HTR-8/SVneo (cell line): ENCODE measurements around the gene CNTN3.

ENCODE experiments used
- DNase-seq: peaks from one replicate; pipeline ENCODE4 v3.0.0; 2011; ENCODE audit warnings: low spot score, mixed read lengths; ENCODE audit not compliant: insufficient read length
- FAIRE-seq: peaks from 2 replicates; lab custom pipeline; 2011; peaks lifted over from hg19 to GRCh38; lab: Jason Lieb, UNC

The CNTN3 gene

DNA sequence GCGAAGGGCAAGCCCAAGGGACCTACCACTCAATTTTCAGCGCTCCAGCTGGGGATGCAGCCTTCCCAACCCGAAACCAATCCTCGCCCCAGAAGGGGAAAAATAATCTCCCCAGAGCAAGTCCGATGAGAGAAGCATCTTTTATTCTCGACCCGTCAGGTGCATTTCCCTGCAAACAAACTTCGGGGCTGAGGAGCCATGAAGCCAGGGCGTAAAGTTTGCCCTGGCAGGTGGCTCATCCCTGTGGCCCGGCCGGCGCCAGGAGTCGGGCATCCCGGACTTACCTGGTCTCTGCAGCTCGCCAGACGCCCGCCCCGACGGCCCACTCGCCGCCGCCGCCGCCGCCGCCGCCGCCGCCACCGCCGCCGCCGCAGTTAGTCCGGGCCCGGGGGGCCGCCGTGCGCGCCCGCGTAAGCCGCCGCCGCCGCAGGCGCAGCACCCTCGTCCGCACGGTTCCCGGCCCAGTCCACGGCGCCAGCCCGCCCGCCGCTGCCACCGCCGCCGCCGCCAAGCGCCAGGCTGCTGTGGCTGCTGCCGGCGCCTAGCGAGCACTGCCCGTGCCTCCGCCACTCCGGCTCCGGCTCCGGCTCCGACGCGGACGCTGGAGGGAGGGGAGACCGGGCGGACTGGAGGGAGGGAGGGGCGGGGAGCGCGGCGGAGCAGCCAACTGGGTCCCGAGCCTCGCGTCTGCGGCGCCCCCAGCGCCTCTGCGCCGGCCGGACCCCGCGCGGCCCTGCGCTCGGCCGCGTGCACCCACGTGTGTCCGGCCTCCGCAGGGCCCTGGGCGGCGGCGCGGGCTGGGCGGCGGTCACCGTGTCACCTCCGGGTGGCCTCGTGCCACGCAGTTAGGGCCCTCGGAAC is at the start of gene CNTN3:
Gene CNTN3, minus strand, starts transcription at position 553 of the 861 bp plus-strand sequence. CDS start 93,547 bp downstream, outside the sequence.
- DNase-seq, result no peak
- no peak for FAIRE-seq

DNA sequence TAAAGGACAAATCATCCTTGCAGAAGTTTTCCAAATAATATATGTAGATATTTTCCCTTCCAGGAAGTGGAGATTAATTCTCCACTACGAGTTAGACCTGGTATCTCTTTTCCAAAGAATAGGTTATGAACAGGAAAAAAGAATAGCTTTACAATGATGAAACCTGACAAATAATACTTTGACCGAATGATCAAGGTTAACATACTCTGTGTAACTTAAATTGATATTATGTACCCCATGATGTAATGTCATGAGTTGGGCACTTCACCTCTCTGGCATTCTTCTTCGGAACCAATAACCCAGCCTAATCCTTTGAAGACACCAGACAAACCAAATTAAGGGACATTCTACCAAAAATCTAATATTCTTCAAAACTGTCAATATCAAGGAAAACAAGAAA is 48.7 kb upstream of the CNTN3 start:
- FAIRE-seq (no peak), DNase-seq (no peak)

DNA sequence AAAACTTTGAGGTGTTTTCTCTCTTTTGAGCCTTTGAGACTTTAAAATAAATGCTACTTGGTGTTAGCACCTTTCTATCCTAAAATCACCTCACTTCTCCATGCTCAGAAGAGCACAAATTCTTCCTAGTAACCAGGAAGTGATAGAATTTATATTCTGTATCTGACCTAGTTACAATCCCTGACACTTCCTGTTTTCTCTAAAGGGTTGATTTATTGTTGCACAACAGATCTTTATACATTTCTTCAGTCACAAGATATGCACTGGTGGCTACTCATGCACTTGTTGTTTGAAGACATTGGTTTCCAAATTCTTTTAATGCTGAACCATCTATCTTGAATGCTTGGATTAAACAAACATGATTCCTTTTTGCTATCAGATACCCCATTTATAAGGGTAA is 47.2 kb upstream of the CNTN3 start:
- no peak for DNase-seq
- no peak for FAIRE-seq

DNA sequence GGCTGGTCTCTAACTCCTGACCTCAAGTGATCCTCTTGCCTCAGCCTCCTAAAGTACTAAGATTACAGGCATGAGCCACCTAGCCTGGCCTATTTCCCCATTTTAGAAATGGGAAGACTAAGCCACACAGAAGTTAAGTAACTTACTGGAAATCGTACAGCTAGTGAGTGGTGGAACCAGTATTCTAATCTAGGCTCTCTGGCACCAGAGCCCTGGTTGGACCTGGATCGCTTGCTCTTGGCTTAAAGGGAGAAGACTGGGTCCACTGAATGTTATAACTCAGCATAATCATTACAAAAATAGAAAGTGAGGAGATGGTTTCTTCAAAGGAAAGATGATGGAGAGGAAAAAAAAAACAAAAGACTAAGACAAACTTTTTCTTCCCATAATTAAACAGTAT is 37.4 kb upstream of the CNTN3 start:
- FAIRE-seq (no peak), DNase-seq (no peak)

DNA sequence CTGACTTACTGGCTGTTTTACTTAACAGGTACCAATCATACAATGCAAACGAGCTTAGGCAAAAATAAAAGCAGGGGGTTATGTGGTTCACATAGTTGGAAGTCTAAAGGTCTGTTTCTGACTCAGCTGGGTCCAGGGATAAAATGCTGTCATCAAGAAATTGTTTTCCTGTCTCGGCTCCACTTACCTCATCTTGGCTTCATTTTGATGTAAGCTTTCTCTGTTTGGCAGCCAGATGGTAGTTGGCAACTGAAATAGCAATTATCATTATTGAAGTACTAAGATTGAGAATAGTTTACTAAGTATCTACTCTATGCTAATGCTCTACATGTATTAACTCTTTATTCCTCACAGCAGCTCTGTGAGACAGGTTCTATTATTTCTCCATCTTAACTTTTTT is 36.8 kb upstream of the CNTN3 start:
- FAIRE-seq (no peak), DNase-seq (no peak)

DNA sequence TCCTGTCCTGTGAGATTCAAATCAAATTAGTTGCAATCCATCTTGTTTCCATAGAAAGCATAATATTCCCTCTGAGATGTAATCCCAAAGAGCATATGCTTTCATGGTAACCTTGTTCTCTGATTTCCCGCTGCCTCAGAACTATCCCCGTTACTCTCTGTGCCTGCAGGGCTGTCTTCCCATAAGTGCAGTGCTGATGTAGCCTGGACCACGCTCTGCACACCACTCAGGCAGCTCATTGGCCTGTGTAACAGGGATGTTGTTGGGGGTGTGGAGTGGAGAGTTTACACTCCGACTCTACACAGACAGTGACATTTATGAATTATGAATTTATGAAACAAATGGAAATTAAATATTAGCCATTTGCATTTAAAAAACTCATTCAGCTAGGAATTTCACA is 33.6 kb upstream of the CNTN3 start:
- no peak for FAIRE-seq
- no peak for DNase-seq

DNA sequence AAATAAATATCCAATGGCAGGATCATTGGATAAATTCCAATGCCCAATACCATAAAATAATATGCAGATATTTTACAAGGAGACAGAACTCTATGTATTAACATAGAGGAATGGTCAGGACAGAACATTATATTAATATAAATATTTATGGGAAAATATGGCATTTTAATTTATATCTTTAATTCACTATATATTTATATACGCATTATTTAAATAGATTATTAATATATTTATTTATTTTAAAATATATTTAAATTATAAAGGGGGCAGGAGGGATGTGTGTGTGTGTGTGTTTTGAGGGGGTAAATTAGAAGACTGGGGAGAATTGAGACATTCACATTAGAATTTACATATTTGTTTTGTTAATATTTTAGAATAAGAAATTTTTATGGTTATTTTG is 31.6 kb upstream of the CNTN3 start:
- FAIRE-seq (no peak), DNase-seq (no peak)

DNA sequence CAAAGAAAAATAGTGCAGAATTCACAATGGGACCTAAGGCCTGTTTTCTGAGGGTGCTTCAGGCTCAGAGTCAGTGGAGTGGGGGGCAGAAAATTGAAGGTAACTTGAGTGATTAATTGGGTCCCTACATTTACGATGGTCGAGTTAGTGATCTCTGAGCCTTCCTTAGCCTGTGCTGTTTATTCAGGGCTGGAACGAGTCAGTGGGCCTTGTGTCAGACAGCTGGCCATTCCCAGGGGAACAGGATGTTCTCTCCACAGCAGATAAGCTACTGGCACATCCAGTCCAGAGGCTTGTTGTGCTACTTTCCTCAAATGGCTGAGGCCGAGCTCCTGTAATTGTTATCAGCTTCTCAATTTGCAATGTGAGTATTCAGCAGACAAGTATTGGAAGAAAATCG is 29.2 kb upstream of the CNTN3 start:
- no peak for DNase-seq
- no peak for FAIRE-seq

DNA sequence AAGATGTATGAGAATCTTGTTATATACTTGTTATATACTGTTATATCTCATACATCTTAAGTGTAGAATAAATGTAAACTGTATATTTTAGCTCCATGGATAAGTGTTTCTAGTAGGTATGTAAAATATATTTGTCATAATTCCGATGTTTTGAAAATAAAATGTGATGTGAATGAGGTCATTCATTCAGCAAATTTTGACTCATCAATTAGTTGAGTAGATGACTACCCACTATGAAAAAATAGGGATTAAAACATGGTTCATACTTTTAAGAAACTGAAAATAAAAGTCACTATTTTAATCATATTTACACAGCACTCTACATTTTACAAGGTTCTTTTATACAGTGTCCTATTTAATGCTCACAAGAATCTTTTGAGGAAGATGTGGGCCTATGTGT is 28.4 kb upstream of the CNTN3 start:
- DNase-seq (no peak), FAIRE-seq (no peak)

DNA sequence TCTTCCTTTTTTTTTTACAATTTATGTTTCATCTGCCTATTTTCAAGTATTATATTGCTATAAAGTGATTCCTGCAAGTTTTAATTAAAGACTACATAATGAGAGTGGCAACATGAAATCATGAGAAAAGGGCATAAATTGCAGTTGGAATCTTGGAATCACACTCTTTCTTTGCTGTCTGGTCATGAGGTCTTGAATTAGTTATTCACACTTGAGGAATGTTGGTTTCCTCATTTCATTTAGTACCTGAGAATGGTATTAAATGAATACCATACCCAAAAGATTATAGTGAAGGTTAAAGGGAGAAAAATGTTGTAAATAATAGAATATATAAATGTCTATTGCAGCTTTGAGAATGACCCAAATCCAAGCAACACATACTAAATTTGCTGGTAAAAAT is 25.8 kb upstream of the CNTN3 start:
- FAIRE-seq, result no peak
- DNase-seq, result no peak

DNA sequence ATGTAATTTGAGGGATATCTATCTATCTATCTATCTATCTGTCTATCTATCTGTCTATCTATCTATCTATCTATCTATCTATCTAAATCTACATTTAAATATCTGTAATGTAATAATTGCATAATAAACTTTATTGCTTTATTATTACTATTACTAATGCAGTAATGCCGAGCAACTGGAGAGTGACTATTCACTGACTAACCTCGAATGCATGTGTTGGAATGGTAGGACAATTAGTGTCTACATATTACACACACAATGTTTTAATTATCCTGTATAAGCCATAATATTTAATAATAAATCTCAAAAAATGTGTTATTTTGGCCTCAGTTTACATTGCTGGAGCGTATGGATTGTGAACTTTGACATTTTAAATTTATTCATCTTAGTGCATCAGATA is 25.2 kb upstream of the CNTN3 start:
- DNase-seq (no peak), FAIRE-seq (no peak)

DNA sequence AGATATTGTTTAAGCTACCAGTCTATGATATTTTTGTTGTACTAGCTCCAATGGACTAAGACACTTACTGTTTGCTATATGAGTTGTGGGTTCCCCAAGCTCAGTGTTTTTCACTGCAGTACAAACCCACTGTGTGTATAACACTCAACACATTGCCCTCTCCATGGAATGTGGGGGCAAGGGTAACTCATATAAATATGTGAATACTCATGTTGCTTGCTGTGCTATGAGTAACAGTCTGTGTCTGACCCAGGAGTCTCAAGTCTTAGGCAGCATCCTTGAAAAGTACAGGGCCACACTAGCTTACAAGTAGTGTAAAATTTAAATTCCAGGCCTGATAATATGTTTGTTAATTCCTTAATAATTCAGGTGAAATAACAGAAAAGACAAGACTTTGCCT is 22.5 kb upstream of the CNTN3 start:
- no peak for FAIRE-seq
- no peak for DNase-seq

DNA sequence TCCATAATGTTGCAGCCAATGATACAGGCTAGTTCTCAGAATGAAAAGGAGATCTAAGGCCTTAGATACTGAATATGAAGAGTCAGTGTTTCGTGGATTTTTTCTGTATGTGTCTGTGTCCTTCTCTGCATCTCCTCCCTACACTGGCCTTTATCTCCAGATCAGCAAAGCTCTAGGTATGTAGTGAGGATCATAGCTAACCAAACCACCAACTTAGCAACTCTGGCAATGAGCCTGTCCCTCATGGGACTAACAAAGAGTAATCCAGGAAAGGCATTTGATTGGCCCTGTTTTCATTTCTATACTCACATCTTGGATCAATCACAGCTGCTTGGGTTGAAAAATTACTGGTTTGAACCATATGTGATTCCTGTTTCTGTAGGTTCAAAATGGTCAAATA is 18.6 kb upstream of the CNTN3 start:
- DNase-seq (no peak), FAIRE-seq (no peak)

DNA sequence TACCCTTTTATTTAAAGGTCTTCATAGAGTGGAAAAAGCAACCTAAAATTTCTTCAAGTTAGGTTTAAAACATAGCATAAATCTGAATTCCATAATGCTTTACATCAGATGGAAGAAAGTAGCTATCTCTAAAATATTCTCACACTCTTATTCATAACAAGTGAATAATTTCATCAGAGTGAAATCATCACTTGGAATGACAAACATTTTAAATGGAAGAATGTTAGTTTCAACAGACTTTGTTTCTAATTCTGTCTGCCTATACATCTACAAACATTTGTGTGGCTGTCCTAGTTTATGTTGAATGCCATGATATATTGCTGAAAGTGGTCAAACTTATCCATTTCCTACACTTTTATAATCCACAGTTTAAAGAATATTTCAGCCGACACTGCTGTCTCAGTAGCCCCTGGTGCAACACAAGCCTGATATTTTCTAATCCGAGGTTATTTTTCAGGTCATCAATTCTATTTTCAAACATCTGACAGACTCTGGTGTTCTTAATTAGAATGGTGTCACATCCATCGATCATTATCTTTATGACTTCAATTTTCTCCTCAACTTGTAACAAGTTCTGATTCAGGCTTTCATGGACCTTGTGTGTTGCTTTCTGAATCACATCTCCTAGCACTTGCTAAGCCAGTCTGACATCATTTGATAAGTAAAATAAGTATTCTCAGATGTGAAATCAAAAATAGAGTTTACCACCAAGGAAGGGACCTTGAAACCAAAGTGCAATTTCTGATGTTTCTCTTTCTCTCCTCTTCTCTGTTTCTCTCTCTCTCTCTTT is 17.1 kb upstream of the CNTN3 start:
- no peak for DNase-seq
- no peak for FAIRE-seq

DNA sequence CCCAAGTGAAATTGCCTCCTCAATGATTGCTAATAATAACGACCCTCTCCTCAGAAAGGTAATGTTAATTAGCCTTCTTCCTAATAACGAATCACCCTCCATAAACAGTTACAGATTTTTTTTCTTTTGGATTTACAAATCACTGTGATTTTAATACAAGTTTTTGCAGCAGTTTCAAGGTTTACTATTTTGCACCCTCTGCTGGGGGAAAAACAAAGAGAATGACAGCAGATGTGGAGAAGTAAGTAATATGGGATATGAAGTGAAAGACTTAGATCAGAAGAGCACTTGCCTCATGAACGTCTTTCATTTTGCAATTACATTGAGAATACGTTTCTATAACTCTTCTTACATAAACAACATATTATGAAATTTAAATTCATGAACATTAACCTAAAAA is 16.1 kb upstream of the CNTN3 start:
- no peak for FAIRE-seq
- no peak for DNase-seq

DNA sequence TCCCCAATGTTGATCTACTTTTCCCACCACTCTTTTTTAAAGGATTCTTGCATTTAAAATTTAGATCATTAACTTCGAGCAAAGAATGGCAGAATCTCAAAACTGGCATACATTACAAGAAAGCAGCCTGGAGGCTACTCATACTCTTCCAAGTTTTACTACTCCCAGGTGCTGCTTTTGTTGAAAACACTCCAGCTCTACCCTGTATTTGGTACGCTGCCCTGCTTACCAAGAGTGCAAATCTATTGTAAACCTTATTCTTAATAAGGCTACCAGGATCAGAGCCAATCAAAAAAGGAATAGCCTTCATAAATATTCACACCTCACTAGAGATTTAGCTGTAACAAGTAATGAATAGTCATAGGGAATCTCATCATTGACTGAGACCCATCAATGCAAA is 11.6 kb upstream of the CNTN3 start:
- DNase-seq, result no peak
- no peak for FAIRE-seq

DNA sequence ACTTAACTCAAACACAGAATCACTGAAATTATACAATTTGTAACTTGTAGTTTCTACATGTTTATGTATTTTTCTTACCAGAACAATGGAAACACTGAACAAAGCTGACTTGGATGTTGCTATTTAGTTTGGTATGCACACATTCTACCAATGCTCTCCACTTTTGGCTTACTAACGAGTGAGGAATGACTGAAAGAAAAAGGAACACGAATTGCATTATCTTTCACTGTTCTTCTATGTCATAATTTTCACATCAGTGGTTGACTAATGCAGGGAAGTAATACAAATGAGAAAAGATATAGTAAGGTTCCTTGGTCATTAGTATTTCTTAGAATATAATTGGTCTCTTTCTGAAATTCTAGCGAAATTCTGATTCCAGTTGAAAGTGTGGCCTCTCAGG is 9.8 kb upstream of the CNTN3 start:
- FAIRE-seq, result no peak

DNA sequence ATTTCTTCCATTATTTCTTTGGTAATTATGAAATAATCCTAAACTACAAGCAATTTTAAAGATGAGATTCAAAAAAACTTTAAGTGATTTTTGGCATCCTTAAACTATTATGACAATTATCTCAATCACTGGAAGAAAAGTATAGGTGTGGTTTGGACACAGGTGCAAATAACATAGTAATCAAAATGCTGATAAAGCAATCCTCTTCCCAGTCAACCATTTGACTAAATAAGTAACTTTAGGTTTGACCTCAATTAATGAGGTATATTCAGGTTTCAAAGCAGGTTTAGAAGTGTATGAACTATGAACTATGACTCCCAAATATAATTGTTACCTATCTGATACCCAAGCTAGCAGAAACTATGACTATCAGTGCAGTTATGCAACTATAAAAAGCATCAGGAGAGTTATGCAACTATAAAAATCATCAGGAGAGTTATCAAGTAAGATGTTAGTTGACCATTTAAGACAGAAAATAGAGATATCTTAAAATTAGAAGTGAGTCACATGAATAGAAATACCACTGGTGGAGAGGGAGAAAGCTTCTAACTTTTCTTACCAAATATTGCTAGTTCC is 8.9 kb upstream of the CNTN3 start:
- FAIRE-seq (no peak), DNase-seq (no peak)

More for the DNA sequence above, 9.8 kb upstream of the CNTN3 start:
- DNase-seq, result no peak

DNA sequence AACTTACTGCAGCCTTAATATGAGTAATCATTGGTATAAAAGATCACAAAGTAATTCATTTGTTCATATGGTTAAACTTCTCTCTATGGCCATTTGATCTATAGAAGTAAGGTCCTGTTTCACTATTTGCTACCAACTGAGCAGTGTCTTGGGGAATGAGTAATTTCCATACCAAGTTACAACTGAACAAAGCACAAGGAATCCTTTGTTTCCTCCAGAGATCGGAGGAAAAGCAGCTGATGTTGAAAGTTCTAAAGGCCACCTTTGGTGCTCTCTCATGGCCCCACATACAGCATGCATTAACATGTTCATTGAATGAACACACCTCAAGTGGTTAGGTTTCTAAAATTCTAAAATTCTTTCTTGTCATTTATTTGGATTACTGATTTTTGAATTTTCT is 7.1 kb upstream of the CNTN3 start:
- DNase-seq, result no peak
- FAIRE-seq, result no peak

DNA sequence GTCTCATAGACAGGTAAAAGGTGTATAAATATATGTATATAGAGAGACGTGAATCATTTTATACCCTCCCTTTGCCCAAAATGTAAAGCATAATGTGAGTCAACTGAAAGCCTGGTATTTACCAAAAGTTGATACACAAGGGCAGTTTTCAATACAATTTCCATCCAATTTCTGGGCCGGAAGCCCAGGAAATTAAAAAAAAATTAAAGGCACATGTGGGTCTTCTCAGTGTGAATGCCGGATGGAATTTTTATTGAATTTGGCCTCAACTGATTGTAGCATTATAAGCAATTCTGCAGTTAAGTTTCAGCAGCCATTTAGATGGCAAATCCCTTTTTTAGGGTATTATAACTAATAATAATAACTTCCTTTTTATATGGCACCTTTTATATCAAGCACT is 3.3 kb upstream of the CNTN3 start:
- DNase-seq (no peak), FAIRE-seq (no peak)

DNA sequence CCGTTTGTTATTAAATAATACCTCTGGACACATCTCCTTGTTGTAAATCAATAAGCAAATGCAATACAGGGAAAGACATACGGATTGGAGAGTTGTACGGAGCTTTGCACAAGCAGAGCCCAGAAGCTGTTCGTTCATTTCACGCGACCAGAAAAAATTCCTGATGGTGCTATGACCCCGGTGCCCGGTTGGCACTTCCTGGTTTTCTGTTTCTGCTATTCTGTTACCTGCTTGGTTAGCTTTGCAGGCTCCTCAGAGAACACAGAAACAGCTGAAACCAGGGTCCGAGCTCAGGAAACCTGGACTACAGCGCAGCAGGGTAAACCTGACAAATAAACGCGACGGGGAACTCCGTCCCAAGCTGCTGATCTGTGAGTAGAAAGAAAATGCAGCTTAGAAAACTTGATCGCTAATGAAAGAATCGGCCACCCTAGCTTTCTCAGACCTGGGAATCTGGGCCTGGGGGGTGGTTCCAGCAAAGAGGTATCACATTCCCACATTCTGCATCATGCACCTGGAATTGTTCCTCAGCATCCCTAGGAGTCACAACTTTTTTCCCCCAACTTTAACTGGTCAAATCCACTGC is 845 bp downstream of the CNTN3 start:
- no peak for DNase-seq
- no peak for FAIRE-seq
